Measurements from ENCODE around the gene RAET1L. TPM values are rescaled to one million over a fixed set of nuclear protein-coding genes. Genes with fewer than 3 reads are reported as not detected.
"Not testable (repeated sequence)": the region's sequence is repeated elsewhere in the genome, so short reads cannot be mapped to it uniquely, and the experiment has no call there.

Gene RAET1L
- total and polyA plus RNA-seq, 4 donors = not detected

- Histone ChIP-seq H3K9me3 (ENCODE audit: control insufficient read depth in 4 of 4, low read length in 3 of 4) (no peaks in the 10 kb centered on the region), H3K4me1 (ENCODE audit: control insufficient read depth in 4 of 4, insufficient read depth in 4 of 4, low read length in 3 of 4) (no peaks in the 10 kb centered on the region), H3K27me3 (ENCODE audit: control insufficient read depth in 4 of 4, insufficient read depth in 4 of 4, low read length in 3 of 4) (peaks cover 0 to 6% (median 2%) of the 10 kb centered on the region in 4 donors), H3K36me3 (ENCODE audit: control insufficient read depth in 4 of 4, insufficient read depth in 3 of 4, low read depth in 1 of 4, low read length in 3 of 4) (no peaks in the 10 kb centered on the region), H3K27ac (ENCODE audit: low read depth in 1 of 2, low read length in 2 of 2) (no peak overlapping the region), H3K9ac (ENCODE audit: low read depth in 1 of 2, low read length in 2 of 2) (no peak overlapping the region), H3K4me3 (ENCODE audit: low read depth in 1 of 3, low read length in 3 of 3) (no peak overlapping the region)
- no peak for TF ChIP-seq CTCF (IDR thresholded peaks at IDR 0.05; ENCODE audit: low read depth, low read length, missing input control)
- TF ChIP-seq REST (IDR thresholded peaks at IDR 0.05) = no peak
- TF ChIP-seq HNF4G (IDR thresholded peaks at IDR 0.05) = no peak
- TF ChIP-seq RAD21 (IDR thresholded peaks at IDR 0.05) = no peak
- TF ChIP-seq GABPA (IDR thresholded peaks at IDR 0.05 in 1 of 2, conservative IDR thresholded peaks at IDR 0.05 in 1 of 2) = no peak
- TF ChIP-seq TAF1 (conservative IDR thresholded peaks at IDR 0.05) = no peak
- TF ChIP-seq ZBTB33 (IDR thresholded peaks at IDR 0.05) = no peak
- no peak for TF ChIP-seq ATF3 (IDR thresholded peaks at IDR 0.05)
- no peak for TF ChIP-seq FOXA1 (IDR thresholded peaks at IDR 0.05)
- no peak for TF ChIP-seq SP1 (IDR thresholded peaks at IDR 0.05)
- no peak for TF ChIP-seq HNF4A (conservative IDR thresholded peaks at IDR 0.05)
- TF ChIP-seq NR2F2 (IDR thresholded peaks at IDR 0.05) = no peak
- no peak for TF ChIP-seq RXRA (IDR thresholded peaks at IDR 0.05)
- no peak for DNase-seq (ENCODE audit: low spot score)
Measured at GRCh38 chr6:149975400-149975799, 49.9 kb downstream of the RAET1L start.

- no peaks in the 10 kb centered on the region for H3K36me3 ChIP-seq (ENCODE audit: control insufficient read depth in 4 of 4, insufficient read depth in 3 of 4, low read depth in 1 of 4, low read length in 3 of 4)
- WGBS = 42% methylated on average over 3 of the region's 3 CpGs
- TF ChIP-seq TAF1 (conservative IDR thresholded peaks at IDR 0.05) = no peak
- TF ChIP-seq REST (IDR thresholded peaks at IDR 0.05) = no peak
- no peak for TF ChIP-seq RAD21 (IDR thresholded peaks at IDR 0.05)
- TF ChIP-seq HNF4G (IDR thresholded peaks at IDR 0.05) = no peak
- no peak for TF ChIP-seq SP1 (IDR thresholded peaks at IDR 0.05)
- no peak overlapping the region for H3K27ac ChIP-seq (ENCODE audit: low read depth in 1 of 2, low read length in 2 of 2)
- no peak overlapping the region for H3K4me3 ChIP-seq (ENCODE audit: low read depth in 1 of 3, low read length in 3 of 3)
- no peaks in the 10 kb centered on the region for H3K9me3 ChIP-seq (ENCODE audit: control insufficient read depth in 4 of 4, low read length in 3 of 4)
- no peak for DNase-seq (ENCODE audit: low spot score)
- H3K9ac ChIP-seq (ENCODE audit: low read depth in 1 of 2, low read length in 2 of 2) = no peak overlapping the region
- peaks cover 0 to 6% (median under 1%) of the 10 kb centered on the region in 4 donors for H3K27me3 ChIP-seq (ENCODE audit: control insufficient read depth in 4 of 4, insufficient read depth in 4 of 4, low read length in 3 of 4)
- H3K4me1 ChIP-seq (ENCODE audit: control insufficient read depth in 4 of 4, insufficient read depth in 4 of 4, low read length in 3 of 4) = no peaks in the 10 kb centered on the region
Measured at GRCh38 chr6:149974825-149975224, 50.5 kb downstream of the RAET1L start.

- H3K27me3 ChIP-seq (ENCODE audit: control insufficient read depth in 4 of 4, insufficient read depth in 4 of 4, low read length in 3 of 4); DNase-seq (ENCODE audit: low spot score); H3K9me3 ChIP-seq (ENCODE audit: control insufficient read depth in 4 of 4, low read length in 3 of 4); H3K27ac ChIP-seq (ENCODE audit: low read depth in 1 of 2, low read length in 2 of 2); H3K9ac ChIP-seq (ENCODE audit: low read depth in 1 of 2, low read length in 2 of 2); H3K36me3 ChIP-seq (ENCODE audit: control insufficient read depth in 4 of 4, insufficient read depth in 3 of 4, low read depth in 1 of 4, low read length in 3 of 4); H3K4me3 ChIP-seq (ENCODE audit: low read depth in 1 of 3, low read length in 3 of 3); H3K4me1 ChIP-seq (ENCODE audit: control insufficient read depth in 4 of 4, insufficient read depth in 4 of 4, low read length in 3 of 4): not testable (repeated sequence)
- 59% methylated on average over 6 of the region's 6 CpGs for WGBS
Measured at GRCh38 chr6:149974394-149974793, 50.9 kb downstream of the RAET1L start.
